Fibroblast of the aortic adventitia (primary cell): ENCODE results near the gene C10orf90. TPM values are rescaled to one million over a fixed set of nuclear protein-coding genes. Genes with fewer than 3 reads are reported as not detected.
"Not testable (repeated sequence)": the region's sequence is repeated elsewhere in the genome, so short reads cannot be mapped to it uniquely, and the experiment has no call there.

Experiments used
- DNase-seq: peaks from one replicate; pipeline ENCODE4 v3.0.0-alpha.2; 2010; ENCODE audit warnings: low read depth
- H3K4me3 ChIP-seq: 2 replicates; pipeline ENCODE4 v1.5.1; 2011; ENCODE audit warnings: low read depth, mild to moderate bottlenecking, control low read depth, low read length, moderate library complexity
- total RNA-seq: library from RNA; depleted of rRNA; stranded (reverse); fragments of >200 nt; gene quantifications from 2 replicates; pipeline ENCODE4 v1.2.3, GENCODE V29; 2012; ENCODE audit warnings: low replicate concordance
- TF ChIP-seq, protein P1 (sequence below): IDR thresholded peaks from 2 replicates; pipeline ENCODE4 v1.5.1; 2011; ENCODE audit warnings: mild to moderate bottlenecking, low read length, control low read depth, inconsistent platforms; ENCODE audit not compliant: insufficient read depth

Gene C10orf90
- total RNA-seq, 1 donor, result 1.1 TPM

DNA sequence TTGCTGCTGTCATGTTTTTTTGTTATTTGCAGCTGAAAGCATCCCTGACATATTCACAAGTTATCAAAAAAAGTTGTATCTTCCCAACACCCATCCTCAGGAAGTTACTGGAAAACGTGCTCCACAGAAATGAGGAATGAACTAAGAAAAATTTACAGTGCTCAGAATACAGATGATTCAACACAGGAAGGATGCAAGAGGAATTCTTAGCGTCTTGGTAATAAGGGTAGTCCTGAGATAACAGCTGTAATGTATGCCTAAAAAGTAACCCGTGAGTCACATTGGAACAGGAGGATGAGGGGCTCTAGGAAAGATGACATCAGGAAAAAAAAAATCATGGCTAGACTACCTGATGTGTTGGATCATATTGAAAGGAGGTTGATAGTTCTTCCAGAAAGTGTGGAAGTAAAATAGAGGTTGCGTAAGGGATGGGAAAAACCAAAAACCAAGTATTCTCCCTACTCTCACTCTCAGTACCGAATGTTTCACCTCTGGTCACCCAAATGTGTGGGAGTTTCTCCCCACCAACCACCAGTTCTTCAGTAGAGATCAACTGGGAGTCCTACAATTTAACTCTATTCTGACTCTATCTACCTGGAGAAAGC, 286.1 kb downstream of the C10orf90 start:
- TF ChIP-seq, protein P1, sequence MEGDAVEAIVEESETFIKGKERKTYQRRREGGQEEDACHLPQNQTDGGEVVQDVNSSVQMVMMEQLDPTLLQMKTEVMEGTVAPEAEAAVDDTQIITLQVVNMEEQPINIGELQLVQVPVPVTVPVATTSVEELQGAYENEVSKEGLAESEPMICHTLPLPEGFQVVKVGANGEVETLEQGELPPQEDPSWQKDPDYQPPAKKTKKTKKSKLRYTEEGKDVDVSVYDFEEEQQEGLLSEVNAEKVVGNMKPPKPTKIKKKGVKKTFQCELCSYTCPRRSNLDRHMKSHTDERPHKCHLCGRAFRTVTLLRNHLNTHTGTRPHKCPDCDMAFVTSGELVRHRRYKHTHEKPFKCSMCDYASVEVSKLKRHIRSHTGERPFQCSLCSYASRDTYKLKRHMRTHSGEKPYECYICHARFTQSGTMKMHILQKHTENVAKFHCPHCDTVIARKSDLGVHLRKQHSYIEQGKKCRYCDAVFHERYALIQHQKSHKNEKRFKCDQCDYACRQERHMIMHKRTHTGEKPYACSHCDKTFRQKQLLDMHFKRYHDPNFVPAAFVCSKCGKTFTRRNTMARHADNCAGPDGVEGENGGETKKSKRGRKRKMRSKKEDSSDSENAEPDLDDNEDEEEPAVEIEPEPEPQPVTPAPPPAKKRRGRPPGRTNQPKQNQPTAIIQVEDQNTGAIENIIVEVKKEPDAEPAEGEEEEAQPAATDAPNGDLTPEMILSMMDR, result no peak
- DNase-seq, result peak; percentile 91
- no peak overlapping the region for H3K4me3 ChIP-seq

DNA sequence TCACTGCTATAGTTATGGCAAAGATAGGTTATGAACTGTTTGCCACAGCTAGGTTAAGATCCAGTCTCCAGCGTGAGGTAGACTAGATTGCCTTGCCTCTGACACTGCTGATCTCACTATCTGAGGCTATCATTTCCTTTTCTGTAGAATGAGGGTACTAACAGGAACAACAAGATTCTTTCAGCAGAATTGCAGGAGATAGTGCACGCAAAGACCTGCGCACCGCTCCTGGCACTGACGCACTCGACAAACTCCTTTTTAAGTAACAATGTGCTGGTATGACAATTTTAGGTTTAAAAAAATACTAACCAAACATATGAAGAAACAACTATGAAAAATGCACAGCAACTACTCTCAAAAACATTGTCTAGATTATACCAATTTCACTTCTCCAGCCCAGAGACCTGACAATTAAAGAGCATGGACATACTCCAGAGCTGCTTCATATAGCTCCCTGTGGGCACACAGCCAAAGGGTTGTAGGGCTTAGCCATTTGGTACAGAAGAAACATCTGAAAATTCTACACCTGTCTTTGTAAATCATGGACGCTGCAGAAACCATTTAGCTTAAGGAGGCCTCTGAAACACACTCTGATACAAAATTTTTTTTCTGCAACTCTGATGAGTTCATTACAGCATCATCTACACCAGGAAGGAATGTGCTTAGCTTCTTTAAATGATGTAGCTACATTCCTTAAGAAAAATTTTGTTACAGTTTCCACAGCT, 290.0 kb downstream of the C10orf90 start:
- TF ChIP-seq, protein P1, result no peak
- no peak overlapping the region for H3K4me3 ChIP-seq
- DNase-seq, result peak; percentile 24

DNA sequence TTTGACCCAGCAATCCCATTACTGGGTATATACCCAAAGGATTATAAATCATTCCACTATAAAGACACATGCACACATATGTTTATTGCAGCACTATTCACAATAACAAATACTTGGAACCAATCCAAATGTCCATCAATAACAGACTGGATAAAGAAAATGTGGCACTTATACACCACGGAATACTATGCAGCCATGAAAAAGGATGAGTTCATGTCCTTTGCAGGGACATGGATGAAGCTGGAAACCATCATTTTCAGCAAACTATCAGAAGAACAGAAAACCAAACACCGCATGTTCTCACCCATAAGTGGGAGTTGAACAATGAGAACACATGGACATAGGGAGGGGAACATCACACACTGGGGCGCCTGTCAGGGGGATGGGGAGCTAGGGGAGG, 291.3 kb downstream of the C10orf90 start:
- DNase-seq, H3K4me3 ChIP-seq: not testable (repeated sequence)

DNA sequence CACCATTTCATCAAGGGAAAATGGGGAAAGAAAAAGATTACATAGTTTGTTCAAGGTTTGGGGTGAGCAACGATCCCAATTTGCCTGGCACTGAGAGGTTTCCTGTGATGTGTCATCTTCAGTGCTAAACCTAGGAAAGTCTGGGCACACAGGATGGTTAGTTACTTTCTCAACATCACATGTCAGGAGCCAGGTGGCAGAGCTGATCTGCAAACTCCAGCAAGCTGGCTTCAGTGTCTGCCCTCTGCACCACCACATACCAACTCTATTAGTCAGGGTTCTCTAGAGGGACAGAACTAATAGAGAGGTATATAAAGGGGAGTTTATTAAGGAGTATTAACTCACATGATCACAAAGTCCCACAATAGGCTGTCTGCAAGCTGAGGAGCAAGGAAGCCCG, 293.5 kb downstream of the C10orf90 start:
- DNase-seq, result peak; percentile 62
- TF ChIP-seq, protein P1, result no peak
- no peak overlapping the region for H3K4me3 ChIP-seq

DNA sequence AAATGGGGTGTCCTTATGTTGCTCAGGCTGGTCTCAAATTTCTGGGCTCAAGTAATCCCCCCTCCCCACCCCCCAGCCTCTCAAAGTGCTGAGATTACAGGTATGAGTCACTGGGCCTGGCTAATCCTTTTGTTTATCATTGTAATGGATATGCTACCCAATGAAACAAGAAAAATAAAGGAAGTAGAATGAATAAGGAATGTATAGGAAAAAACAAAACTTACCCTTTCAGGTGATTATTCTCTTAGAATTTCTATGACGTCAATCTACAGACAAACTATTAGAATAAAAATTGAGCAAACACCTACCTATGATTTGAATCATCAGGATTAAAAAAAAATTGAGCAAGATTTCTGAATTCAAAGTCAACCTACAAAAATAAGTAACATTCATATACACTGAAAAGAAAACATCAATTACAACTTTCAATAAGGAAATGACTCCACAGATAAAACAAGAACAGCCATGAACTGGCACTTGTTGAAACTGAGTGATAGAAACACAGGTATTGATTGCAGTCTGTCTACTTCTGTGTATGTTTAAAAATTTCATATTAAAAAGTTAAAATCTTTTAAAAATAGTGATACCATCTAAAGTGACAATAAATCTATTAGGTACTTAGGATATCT, 294.5 kb downstream of the C10orf90 start:
- no peak overlapping the region for H3K4me3 ChIP-seq
- no peak for DNase-seq
- TF ChIP-seq, protein P1, result no peak

DNA sequence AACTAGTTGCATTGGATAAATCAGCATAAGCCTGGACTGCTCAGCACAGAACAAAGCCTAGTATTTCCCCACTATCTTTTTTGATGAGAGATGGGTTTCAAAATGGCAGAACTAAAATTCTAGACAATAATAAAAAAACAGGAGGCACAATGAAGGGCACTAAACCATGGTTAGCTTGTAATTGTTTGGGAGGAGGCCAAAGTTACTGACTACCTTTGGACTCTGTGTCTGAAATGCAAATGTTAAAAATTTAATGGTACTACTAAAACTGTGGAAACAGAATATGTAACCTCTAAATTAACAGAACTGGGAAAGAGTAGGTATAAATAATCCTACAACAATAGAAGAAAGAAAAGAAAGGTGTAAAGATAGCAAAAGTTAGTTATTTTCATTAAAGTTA, 295.2 kb downstream of the C10orf90 start:
- H3K4me3 ChIP-seq, result no peak overlapping the region
- TF ChIP-seq, protein P1, result no peak
- DNase-seq, result no peak

Other genes with a start within 250 kb of the C10orf90 start
- gene DOCK1, start 234.7 kb upstream of the C10orf90 start, total RNA-seq, result 69.7 and 75.2 TPM in 2 replicates